HFFc6 (cell line): ENCODE measurements around the gene INPP5J. TPM values are rescaled to one million over a fixed set of nuclear protein-coding genes. Genes with fewer than 3 reads are reported as not detected.

Experiments
- DNase-seq: peaks from one replicate; pipeline ENCODE4 v3.0.0-alpha.2; 2018
- H3K27ac Mint-ChIP-seq: 2 replicates; pipeline ENCODE4 v1.8.0; 2020; ENCODE audit warnings: mild to moderate bottlenecking, mixed read lengths
- H3K27me3 Mint-ChIP-seq: 2 replicates; pipeline ENCODE4 v1.8.0; 2021; ENCODE audit warnings: mild to moderate bottlenecking, moderate library complexity, mixed read lengths; ENCODE audit not compliant: insufficient read depth
- H3K36me3 Mint-ChIP-seq: 2 replicates; pipeline ENCODE4 v1.8.0; 2021; ENCODE audit warnings: low read depth, mixed read lengths
- H3K4me1 Mint-ChIP-seq: 2 replicates; pipeline ENCODE4 v1.8.0; 2020; ENCODE audit warnings: low read depth, mixed read lengths
- H3K4me3 Mint-ChIP-seq: 2 replicates; pipeline ENCODE4 v1.8.0; 2020; ENCODE audit warnings: mild to moderate bottlenecking, moderate library complexity, mixed read lengths
- H3K9me3 Mint-ChIP-seq: 2 replicates; pipeline ENCODE4 v1.8.0; 2020; ENCODE audit warnings: mild to moderate bottlenecking, mixed read lengths
- total RNA-seq, 6 experiments: library from RNA; stranded (reverse); fragmentation: NEBNext Ultra II Directional; extraction: Animal tissue kit (Norgen Biotek cat#: 25700); gene quantifications; 2 replicates in 1 of 6; 3 replicates in 5 of 6; pipeline ENCODE4 v1.2.3, GENCODE V29; 2021
- TF ChIP-seq, protein P1 (sequence below): fragments of 200-600 bp; sonication (generic); IDR thresholded peaks from 2 replicates; pipeline ENCODE4 v1.5.0; 2021; ENCODE audit warnings: antibody characterized with exemption, mild to moderate bottlenecking

Gene INPP5J
- total RNA-seq, 6 experiments from 2014 or later: 0.69 to 1.6 (median 1.0) TPM

- no peak for DNase-seq
- peaks cover 16% of the 10 kb centered on the region for H3K27me3 Mint-ChIP-seq
- TF ChIP-seq, protein P1, sequence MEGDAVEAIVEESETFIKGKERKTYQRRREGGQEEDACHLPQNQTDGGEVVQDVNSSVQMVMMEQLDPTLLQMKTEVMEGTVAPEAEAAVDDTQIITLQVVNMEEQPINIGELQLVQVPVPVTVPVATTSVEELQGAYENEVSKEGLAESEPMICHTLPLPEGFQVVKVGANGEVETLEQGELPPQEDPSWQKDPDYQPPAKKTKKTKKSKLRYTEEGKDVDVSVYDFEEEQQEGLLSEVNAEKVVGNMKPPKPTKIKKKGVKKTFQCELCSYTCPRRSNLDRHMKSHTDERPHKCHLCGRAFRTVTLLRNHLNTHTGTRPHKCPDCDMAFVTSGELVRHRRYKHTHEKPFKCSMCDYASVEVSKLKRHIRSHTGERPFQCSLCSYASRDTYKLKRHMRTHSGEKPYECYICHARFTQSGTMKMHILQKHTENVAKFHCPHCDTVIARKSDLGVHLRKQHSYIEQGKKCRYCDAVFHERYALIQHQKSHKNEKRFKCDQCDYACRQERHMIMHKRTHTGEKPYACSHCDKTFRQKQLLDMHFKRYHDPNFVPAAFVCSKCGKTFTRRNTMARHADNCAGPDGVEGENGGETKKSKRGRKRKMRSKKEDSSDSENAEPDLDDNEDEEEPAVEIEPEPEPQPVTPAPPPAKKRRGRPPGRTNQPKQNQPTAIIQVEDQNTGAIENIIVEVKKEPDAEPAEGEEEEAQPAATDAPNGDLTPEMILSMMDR: no peak
- peaks cover 31% of the 10 kb centered on the region for H3K36me3 Mint-ChIP-seq
- no peak overlapping the region for H3K4me3 Mint-ChIP-seq
- peaks cover 33% of the 10 kb centered on the region for H3K4me1 Mint-ChIP-seq
- no peaks in the 10 kb centered on the region for H3K9me3 Mint-ChIP-seq
- 0 out of 2 replicates have a peak overlapping the region, but pooled peaks have one; percentile 16 for H3K27ac Mint-ChIP-seq
These were observed 24.1 kb upstream of the INPP5J start for GRCh38 chr22:31098632-31099110.

DNA sequence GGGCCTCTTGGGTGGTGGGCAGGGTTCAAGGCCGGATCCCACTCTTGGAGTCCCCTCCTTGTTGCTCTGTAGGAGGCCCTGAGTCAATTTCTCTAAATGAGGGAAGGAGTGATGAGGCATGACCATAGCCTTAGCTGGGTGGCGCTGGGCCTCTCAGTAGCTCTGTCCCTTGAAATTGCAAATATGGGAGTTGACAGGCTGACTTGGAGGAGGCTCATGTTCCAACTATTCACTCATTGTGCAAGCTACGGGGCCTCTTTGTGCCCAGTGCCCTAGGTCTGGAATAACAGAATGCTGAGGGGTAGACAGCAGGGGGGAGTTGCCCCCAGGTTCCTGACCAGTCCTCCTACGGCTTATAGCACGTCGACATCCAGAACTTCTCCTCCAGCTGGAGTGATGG, 23.4 kb upstream of the INPP5J start:
- peaks cover 34% of the 10 kb centered on the region for H3K4me1 Mint-ChIP-seq
- no peaks in the 10 kb centered on the region for H3K9me3 Mint-ChIP-seq
- H3K36me3 Mint-ChIP-seq: peaks cover 27% of the 10 kb centered on the region
- H3K4me3 Mint-ChIP-seq: no peak overlapping the region
- peak overlapping the region; percentile 75 for H3K27ac Mint-ChIP-seq
- TF ChIP-seq, protein P1: no peak
- DNase-seq: peak; percentile 47
- peaks cover 21% of the 10 kb centered on the region for H3K27me3 Mint-ChIP-seq

- Mint-ChIP-seq H3K4me1 (peaks cover 34% of the 10 kb centered on the region), H3K9me3 (no peaks in the 10 kb centered on the region), H3K27me3 (peaks cover 22% of the 10 kb centered on the region), H3K36me3 (peaks cover 19% of the 10 kb centered on the region), H3K27ac (peak overlapping the region; percentile 75), H3K4me3 (no peak overlapping the region)
- TF ChIP-seq, protein P1: no peak
- DNase-seq: no peak
These were observed 22.7 kb upstream of the INPP5J start for GRCh38 chr22:31099841-31100761.

GRCh38 chr22:31100762-31101525, 21.8 kb upstream of the INPP5J start:
- no peak for DNase-seq
- Mint-ChIP-seq H3K36me3 (peaks cover 14% of the 10 kb centered on the region), H3K9me3 (no peaks in the 10 kb centered on the region), H3K4me1 (peaks cover 43% of the 10 kb centered on the region), H3K4me3 (peak overlapping the region; percentile 55; the same call in 1 of the 2 replicates), H3K27me3 (peaks cover 22% of the 10 kb centered on the region), H3K27ac (peak overlapping the region; percentile 95)
- TF ChIP-seq, protein P1: no peak

- Mint-ChIP-seq H3K36me3 (peaks cover 15% of the 10 kb centered on the region), H3K4me3 (peak overlapping the region; percentile 31), H3K27me3 (peaks cover 35% of the 10 kb centered on the region), H3K27ac (peak overlapping the region; percentile 95), H3K9me3 (no peaks in the 10 kb centered on the region), H3K4me1 (peaks cover 52% of the 10 kb centered on the region)
- TF ChIP-seq, protein P1: no peak
- peak; percentile 97 for DNase-seq
These were observed 20.2 kb upstream of the INPP5J start for GRCh38 chr22:31102441-31103081.
